ENCODE data around the gene IGFBP4.
A peak's percentile ranks its signal among the peaks of the same experiment; 100 is the strongest.
"Not testable (repeated sequence)": the region's sequence is repeated elsewhere in the genome, so short reads cannot be mapped to it uniquely, and the experiment has no call there.

Gene IGFBP4

DNA sequence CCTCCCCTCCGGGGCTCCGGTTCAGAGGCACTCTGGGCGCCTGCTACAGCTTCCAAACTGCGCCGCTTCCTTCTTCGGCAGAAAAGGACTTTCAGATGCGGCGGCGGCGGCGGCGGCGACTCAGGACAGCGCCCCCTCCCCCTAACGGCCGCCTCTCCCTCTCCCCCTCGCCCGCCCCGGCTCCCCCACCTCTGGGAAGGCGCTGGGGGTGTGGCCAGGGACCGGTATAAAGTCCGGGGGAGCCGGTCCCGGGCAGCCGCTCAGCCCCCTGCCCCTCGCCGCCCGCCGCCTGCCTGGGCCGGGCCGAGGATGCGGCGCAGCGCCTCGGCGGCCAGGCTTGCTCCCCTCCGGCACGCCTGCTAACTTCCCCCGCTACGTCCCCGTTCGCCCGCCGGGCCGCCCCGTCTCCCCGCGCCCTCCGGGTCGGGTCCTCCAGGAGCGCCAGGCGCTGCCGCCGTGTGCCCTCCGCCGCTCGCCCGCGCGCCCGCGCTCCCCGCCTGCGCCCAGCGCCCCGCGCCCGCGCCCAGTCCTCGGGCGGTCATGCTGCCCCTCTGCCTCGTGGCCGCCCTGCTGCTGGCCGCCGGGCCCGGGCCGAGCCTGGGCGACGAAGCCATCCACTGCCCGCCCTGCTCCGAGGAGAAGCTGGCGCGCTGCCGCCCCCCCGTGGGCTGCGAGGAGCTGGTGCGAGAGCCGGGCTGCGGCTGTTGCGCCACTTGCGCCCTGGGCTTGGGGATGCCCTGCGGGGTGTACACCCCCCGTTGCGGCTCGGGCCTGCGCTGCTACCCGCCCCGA, at the start of gene IGFBP4:
IGFBP4 (plus strand) TSS at position 255 of the 792 bp plus-strand sequence; CDS start at position 541, 286 bp downstream.
- peak; percentile 11 for DNase-seq

DNA sequence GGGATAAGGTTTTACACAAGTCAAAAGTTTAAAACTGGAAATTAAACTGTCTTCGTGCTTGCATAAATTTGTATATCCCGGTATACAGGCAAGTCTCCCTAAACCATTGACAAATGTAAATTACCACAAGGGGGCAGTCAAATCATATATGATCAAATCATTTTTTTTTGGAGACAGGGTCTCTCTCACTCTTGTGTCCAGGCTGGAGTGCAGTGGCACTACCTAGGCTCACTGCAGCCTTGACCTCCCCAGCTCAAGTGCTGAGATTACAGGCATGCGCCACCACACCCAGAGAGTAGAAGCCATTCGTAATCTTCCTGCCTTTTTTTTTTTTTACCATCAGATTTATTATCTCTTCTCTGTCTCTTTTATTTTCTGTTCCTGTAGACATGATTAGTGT, 44.1 kb upstream of the IGFBP4 start:
- no peak for DNase-seq

DNA sequence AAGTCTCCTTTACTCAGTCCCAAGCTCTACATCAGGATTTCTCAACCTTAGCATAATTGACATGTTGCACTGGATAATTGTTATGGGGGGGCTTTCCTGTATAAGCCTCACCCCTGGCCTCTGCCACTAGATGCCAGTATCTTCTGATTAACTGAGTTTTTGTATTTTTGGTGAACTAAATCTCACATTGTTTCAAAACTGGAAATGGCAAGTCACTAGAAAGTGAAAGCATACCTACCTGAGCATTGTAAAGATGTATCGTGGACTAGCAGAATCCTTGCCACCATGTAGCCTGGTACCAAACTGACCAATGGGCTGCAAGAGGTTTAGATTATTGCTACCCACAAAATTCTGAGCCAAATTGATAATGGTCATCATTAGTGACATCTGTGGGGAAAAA, 40.6 kb upstream of the IGFBP4 start:
- no peak for DNase-seq

GRCh38 chr17:40404003-40404402, 39.2 kb upstream of the IGFBP4 start:
- no peak for DNase-seq

DNA sequence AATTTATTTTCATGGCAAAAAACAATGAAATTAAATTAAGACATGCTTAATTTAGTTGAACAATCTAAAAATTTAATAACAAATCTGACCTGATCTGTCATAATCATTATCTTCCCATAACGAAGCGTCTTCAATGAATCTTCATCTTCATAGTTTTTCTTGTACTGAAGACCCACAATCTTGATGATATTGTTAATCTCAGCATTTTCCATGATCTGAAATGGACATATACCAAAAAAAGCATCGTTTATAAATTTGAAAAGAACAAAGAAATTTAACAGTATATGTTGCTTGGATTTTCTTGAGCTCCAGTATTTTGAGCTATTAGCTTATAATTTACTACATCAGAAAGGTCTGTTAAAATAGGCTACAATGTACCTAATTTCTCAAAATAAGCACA, 35.8 kb upstream of the IGFBP4 start:
- DNase-seq = no peak

GRCh38 chr17:40409540-40409939, 33.7 kb upstream of the IGFBP4 start:
- DNase-seq = not testable (repeated sequence)

GRCh38 chr17:40410082-40410481, 33.2 kb upstream of the IGFBP4 start:
- DNase-seq = no peak

- DNase-seq = no peak
Observed at GRCh38 chr17:40411821-40412220, 31.4 kb upstream of the IGFBP4 start.

DNA sequence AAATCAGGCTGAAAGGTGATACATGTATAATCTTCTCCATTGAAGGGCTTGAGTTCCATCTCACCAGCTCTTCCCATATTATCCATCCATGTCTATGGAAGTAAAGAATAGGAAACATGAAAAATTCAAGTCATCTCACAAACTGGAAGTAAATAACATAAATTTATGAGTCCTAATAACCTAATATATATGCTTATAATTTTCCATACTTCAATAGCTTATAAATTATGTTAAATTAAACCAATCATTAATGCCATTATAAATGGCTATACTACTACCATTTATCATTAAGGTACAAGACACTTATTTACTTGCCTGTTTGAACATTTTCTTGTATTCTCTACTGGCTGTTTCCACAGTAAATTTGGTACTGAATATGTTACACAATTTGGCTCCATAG, 30.4 kb upstream of the IGFBP4 start:
- no peak for DNase-seq

GRCh38 chr17:40414312-40414711, 28.9 kb upstream of the IGFBP4 start:
- not testable (repeated sequence) for DNase-seq

DNA sequence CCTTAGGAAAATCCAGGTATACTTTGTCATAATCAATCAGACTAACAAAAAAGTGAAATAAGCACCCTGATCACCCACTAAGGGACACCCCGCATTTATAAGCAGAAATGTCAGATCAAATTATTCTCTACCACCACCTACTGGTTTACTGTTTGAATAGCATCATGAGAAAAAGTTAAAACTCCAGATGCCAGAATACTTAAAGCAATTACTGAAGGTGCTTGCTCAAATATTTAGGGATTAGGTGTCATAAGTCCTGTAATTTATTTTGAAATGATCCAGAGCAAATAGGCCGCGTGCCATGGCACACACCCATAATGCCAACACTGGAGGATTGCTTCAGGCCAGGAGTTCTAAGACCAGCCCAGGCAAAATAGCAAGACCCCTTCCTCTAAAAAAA, 27.9 kb upstream of the IGFBP4 start:
- peak; percentile 2 for DNase-seq

GRCh38 chr17:40416671-40417070, 26.6 kb upstream of the IGFBP4 start:
- no peak for DNase-seq

GRCh38 chr17:40417258-40417608, 26.0 kb upstream of the IGFBP4 start:
- DNase-seq = peak; percentile 25

DNA sequence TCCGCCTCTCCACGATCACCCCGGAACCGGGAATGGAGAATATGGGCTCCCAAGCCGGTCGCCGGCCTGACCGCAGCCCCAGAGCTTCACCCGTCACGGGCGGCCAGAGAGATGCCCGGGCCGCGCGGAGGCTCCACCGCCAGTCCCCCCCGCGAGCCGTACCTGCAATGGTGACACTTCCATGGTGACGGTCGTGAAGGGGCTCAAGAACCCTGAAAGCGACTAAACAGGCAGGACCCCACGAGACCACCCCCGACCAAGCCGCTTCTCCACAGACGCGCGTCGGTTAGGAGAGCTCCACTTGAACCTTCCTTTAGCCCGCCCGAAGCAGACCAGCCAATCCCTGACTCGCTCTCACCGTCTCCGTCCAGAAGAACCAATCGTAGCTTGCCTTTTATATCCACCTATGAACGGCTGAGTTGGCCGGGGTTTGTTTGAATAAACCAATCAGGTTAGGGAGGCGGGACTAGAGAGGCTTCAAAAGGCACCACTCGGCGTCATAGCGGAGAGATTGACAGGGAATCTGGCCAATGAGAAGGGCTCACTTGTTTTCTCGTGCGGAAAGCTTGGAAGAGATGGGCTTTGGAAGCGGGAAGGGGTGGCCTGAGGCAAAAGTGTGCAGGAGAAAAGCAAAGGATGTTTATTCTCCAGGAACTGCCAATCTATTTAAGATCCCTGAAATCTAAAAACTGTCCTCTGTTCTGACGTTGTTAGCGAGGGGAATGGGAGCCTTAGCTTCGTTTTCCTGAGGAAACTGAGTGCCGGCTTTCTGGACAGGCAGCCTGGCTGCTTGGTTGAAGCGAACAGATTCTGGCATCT, 25.4 kb upstream of the IGFBP4 start, which contains the start of gene TOP2A:
TOP2A (minus strand) TSS at position 288 of the 819 bp plus-strand sequence; CDS start at position 183, 105 bp downstream.
- DNase-seq = peak; percentile 99

- DNase-seq = no peak
Observed at GRCh38 chr17:40418428-40418706, 24.9 kb upstream of the IGFBP4 start.

- no peak for DNase-seq
Observed at GRCh38 chr17:40419559-40420331, 23.5 kb upstream of the IGFBP4 start.

GRCh38 chr17:40422990-40423633, 20.1 kb upstream of the IGFBP4 start:
- DNase-seq = no peak

DNA sequence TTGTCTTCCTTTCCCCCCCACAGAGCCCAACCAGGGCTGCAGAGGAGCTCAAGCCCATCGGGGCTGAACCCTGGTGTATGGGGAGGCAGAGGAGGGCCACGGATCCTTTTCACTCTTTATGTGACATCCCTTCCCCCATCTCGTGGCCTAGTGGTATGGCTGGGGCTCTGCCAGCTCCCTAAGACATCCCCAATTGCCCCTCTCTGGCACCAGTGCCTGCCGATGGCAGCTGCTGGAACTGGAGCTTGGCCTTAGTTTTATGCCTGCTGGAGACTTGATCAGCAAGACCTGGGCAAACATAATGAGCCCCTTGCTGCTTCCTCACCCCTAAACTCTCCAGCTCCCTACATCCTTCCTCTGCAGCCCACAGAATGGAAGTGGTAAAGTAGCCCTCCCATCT, 17.5 kb upstream of the IGFBP4 start:
- DNase-seq = no peak

DNA sequence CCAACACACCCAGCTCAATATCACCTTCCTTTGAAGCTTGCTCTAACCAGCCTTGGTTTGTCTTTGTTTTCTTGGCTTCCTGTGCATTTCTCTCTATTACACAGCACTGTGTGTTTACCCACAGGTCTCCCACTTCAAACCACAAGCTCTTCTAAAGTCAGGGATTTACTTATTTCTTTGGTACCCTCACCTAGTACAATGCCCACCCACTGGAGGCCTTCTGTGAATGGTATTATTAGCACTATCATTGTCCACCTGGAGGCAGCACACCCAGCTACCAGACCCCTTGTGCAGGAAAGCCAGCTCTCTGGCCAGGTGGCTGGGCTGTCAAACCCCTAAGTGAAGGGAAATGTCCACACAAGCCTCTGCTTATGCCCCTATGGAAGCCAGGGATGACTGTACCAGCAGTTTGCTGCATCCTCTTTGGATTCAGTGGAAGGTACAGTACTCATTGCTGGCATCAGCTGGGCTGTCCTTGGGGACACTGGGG, 16.2 kb upstream of the IGFBP4 start:
- DNase-seq = no peak

DNA sequence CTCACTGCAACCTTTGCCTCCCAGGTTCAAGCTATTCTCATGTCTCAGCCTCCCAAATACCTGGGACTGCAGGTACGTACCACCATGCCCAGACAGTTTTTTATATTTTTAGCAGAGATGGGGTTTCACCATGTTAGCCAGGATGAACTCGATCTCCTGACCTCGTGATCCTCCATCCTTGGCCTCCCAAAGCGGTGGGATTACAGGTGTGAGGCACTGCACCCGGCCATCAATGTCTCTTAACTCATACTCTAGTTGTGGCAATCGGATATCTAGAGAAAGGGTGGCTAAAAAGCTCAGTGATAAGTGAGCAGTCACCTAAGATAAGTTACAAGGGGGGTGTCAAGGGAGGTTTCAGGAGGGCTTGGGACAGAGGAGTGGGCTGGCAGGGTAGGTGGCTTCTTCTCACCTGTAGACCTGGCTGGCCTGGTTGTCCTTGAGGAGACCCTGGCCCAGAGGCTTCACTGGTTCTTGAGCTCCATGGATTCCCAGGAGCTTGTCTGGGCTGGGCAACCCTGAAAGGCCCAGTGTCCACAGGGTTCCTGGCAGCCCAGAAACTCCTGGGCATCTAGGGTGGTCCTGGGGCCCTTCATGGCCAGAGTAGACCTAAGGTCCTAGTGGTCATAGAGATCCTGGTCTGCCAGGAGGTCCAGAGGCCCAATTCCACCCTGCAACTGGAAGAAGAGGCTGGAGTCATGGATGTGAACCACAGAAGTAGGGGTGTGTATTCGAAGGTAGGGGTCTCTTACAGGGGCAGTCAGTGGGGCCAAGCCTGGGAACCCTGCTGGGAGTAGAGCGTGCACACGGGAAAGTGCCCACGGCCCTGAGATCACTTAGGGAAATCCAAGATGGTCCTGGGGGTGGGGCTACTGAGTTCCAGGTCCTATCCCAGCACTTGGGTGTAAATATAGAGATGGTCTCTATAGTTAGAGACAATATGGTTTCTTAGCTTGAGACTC, 12.7 kb upstream of the IGFBP4 start:
- DNase-seq = no peak

- DNase-seq = no peak
Observed at GRCh38 chr17:40431231-40431602, 12.0 kb upstream of the IGFBP4 start.
